HepG2 (cell line): ENCODE results near the gene TSACC. TPM values are rescaled to one million over a fixed set of nuclear protein-coding genes. Genes with fewer than 3 reads are reported as not detected.
"Not testable (repeated sequence)": the region's sequence is repeated elsewhere in the genome, so short reads cannot be mapped to it uniquely, and the experiment has no call there.

Experiments
- ATAC-seq: fragments of 200-7000 bp; cut with Tn5 transposase; 3 replicates; pipeline ENCODE4 v1.9.1; 2020; ENCODE audit warnings: mild to moderate bottlenecking, moderate library complexity
- BruUV-seq: library from RNA; stranded (reverse); fragments of 400-500 nt; replicated peaks from 2 replicates; lab custom pipeline; 2021; lab: Mats Ljungman, UMichigan
- CTCF ChIA-PET: fragments of 300-600 bp; formaldehyde crosslinking; extraction: SDS; loops from one replicate; lab custom pipeline; 2021; ENCODE audit warnings: low total read pairs, inconsistent platforms, low intra/inter-chr PET ratio; lab: Yijun Ruan, JAX
- POLR2A ChIA-PET: fragments of 350-600 bp; sonication (Branson Sonifier 250); formaldehyde crosslinking; loops from one replicate; lab custom pipeline; 2020; ENCODE audit warnings: antibody characterized with exemption, inconsistent platforms; lab: Yijun Ruan, JAX
- DNase-seq: peaks from one replicate; pipeline ENCODE4 v3.0.0-alpha.2; 2015; ENCODE audit warnings: low spot score
- FAIRE-seq: peaks from 3 replicates; lab custom pipeline; 2011; peaks lifted over from hg19 to GRCh38; lab: Jason Lieb, UNC
- H2AFZ ChIP-seq: one replicate; pipeline ENCODE4 v1.6.1; 2011; ENCODE audit warnings: low read length, inconsistent platforms
- H3K27ac ChIP-seq: fragments of 300-600 bp; 3 replicates; pipeline ENCODE4 v1.8.0; 2011; ENCODE audit warnings: mixed run types, mild to moderate bottlenecking, mixed read lengths, low read length, inconsistent platforms; ENCODE audit not compliant: insufficient read depth; ENCODE audit errors: extremely low read length
- H3K27me3 ChIP-seq, 2 experiments: fragments of 200-600 bp in 1 of 2; 2 replicates in 1 of 2; 3 replicates in 1 of 2; pipeline versions ENCODE4 v1.6.0 to v1.8.0; 2011; ENCODE audit warnings: low read length in 2 of 2, mild to moderate bottlenecking in 2 of 2, moderate library complexity in 2 of 2, inconsistent platforms in 1 of 2; ENCODE audit not compliant: insufficient read depth in 2 of 2, control insufficient read depth in 1 of 2
- H3K36me3 ChIP-seq, 2 experiments: fragments of 200-600 bp in 1 of 2; replicated peaks in 1 of 2; 2 replicates in 1 of 2; 3 replicates in 1 of 2; pipeline versions ENCODE4 v1.5.1 to v1.8.0; 2011; ENCODE audit warnings: low read length in 2 of 2, inconsistent platforms in 1 of 2; ENCODE audit not compliant: insufficient read depth in 2 of 2, control insufficient read depth in 1 of 2
- H3K4me1 ChIP-seq: 2 replicates; pipeline ENCODE4 v1.5.1; 2012; ENCODE audit warnings: low read length, inconsistent platforms; ENCODE audit not compliant: insufficient read depth
- H3K4me2 ChIP-seq: 2 replicates; pipeline ENCODE4 v1.6.0; 2011; ENCODE audit warnings: low read depth, low read length, inconsistent platforms
- H3K4me3 ChIP-seq, 3 experiments: fragments of 200-600 bp in 1 of 3; sonication (generic), shearing (Covaris generic) in 1 of 3; replicated peaks in 1 of 3; 2 replicates each; pipeline ENCODE4 v1.5.1; 2011 to 2016; ENCODE audit warnings: low read length in 3 of 3, inconsistent platforms in 2 of 3, low read depth in 2 of 3, mild to moderate bottlenecking in 2 of 3, control low read depth in 1 of 3, mixed read lengths in 1 of 3; ENCODE audit not compliant: insufficient read depth in 1 of 3
- H3K79me2 ChIP-seq: one replicate; pipeline ENCODE4 v1.6.1; 2011; ENCODE audit warnings: low read length, inconsistent platforms; ENCODE audit not compliant: insufficient read depth
- H3K9ac ChIP-seq: 2 replicates; pipeline ENCODE4 v1.6.0; 2011; ENCODE audit warnings: mild to moderate bottlenecking, low read depth, low read length, inconsistent platforms; ENCODE audit not compliant: insufficient read depth
- H3K9me3 ChIP-seq: 2 replicates; pipeline ENCODE4 v1.5.1; 2012; ENCODE audit warnings: mild to moderate bottlenecking, low read length
- H4K20me1 ChIP-seq: 2 replicates; pipeline ENCODE4 v1.6.0; 2011; ENCODE audit warnings: inconsistent platforms, mild to moderate bottlenecking, low read length, moderate library complexity; ENCODE audit not compliant: insufficient read depth
- BRD4 ChIP-seq: sonication (generic); formaldehyde crosslinking; IDR thresholded peaks from 2 replicates; pipeline ENCODE4 v1.4.0; 2020; ENCODE audit warnings: missing genetic modification reagents
- HES4 ChIP-seq: sonication (generic); formaldehyde crosslinking; IDR thresholded peaks from 2 replicates; pipeline ENCODE4 v1.9.0; 2021; ENCODE audit warnings: mild to moderate bottlenecking, missing genetic modification reagents, borderline replicate concordance
- KLF9 ChIP-seq: IDR thresholded peaks from 2 replicates; pipeline ENCODE4 v1.6.1; 2016; ENCODE audit warnings: low read depth
- MED1 ChIP-seq: sonication (generic); formaldehyde crosslinking; IDR thresholded peaks from 2 replicates; pipeline ENCODE4 v1.4.0; 2020; ENCODE audit warnings: missing genetic modification reagents
- MTERF4 ChIP-seq: sonication (generic); formaldehyde crosslinking; IDR thresholded peaks from 2 replicates; pipeline ENCODE4 v1.8.0; 2023; ENCODE audit warnings: mild to moderate bottlenecking, missing genetic modification reagents
- NR2F6 ChIP-seq, 2 experiments: IDR thresholded peaks; 2 replicates each; pipeline ENCODE4 v1.6.1; 2016; ENCODE audit warnings: antibody characterized with exemption in 1 of 2, mild to moderate bottlenecking in 1 of 2
- RARA ChIP-seq: IDR thresholded peaks from 2 replicates; pipeline ENCODE4 v1.6.1; 2016; ENCODE audit warnings: missing genetic modification reagents, missing compliant biosample characterization
- RCOR2 ChIP-seq: IDR thresholded peaks from 2 replicates; pipeline ENCODE4 v1.6.1; 2016; ENCODE audit warnings: missing biosample characterization, missing genetic modification reagents
- RXRA ChIP-seq: sonication (generic); formaldehyde crosslinking; IDR thresholded peaks from 2 replicates; pipeline ENCODE4 v1.5.1; 2020; ENCODE audit warnings: missing genetic modification reagents
- RXRB ChIP-seq: IDR thresholded peaks from 2 replicates; pipeline ENCODE4 v1.6.1; 2016; ENCODE audit warnings: borderline replicate concordance, missing genetic modification reagents, missing compliant biosample characterization
- ZBTB20 ChIP-seq: sonication (generic); formaldehyde crosslinking; IDR thresholded peaks from 2 replicates; pipeline ENCODE4 v1.8.1; 2023; ENCODE audit warnings: missing genetic modification reagents, low read depth, mild to moderate bottlenecking, borderline replicate concordance
- ZMYM3 ChIP-seq: sonication (generic); formaldehyde crosslinking; IDR thresholded peaks from 2 replicates; pipeline ENCODE4 v1.5.1; 2020; ENCODE audit warnings: mild to moderate bottlenecking, missing genetic modification reagents
- ZNF34 ChIP-seq: sonication (generic); formaldehyde crosslinking; IDR thresholded peaks from 2 replicates; pipeline ENCODE4 v1.4.0; 2020; ENCODE audit warnings: mild to moderate bottlenecking, missing genetic modification reagents, borderline replicate concordance
- ZNF512B ChIP-seq: sonication (generic); formaldehyde crosslinking; IDR thresholded peaks from 2 replicates; pipeline ENCODE4 v1.5.1; 2020; ENCODE audit warnings: missing genetic modification reagents, mild to moderate bottlenecking, borderline replicate concordance
- ZNF574 ChIP-seq: sonication (generic); formaldehyde crosslinking; IDR thresholded peaks from 2 replicates; pipeline ENCODE4 v1.4.0; 2020; ENCODE audit warnings: missing genetic modification reagents
- WGBS: methylation state at CpG from one replicate; pipeline ENCODE4 v1.1.6; 2017; ENCODE audit warnings: low lambda C conversion rate; 5-methylcytosine and 5-hydroxymethylcytosine counted together
- in situ Hi-C: cut with HindIII; loops from 2 replicates; pipeline ENCODE4 v1.10.0; 2017; ENCODE audit warnings: low pct_unique_long_range_greater_than_20kb; ENCODE audit not compliant: extremely low pct_ligation_motif_present
- intact Hi-C: fragments of 100-400 bp; cut with micrococcal nuclease; formaldehyde crosslinking; loops from one replicate; pipeline ENCODE4 v1.10.0; 2022; ENCODE audit not compliant: unreplicated experiment
- polyA plus RNA-seq, 8 experiments: library from polyadenylated mRNA; depleted of rRNA in 3 of 8; stranded (reverse) in 7 of 8; unstranded in 1 of 8; fragments of >200 nt; fragmentation: Illumina TruSeq in 4 of 8; extraction: Trizol in 4 of 8; gene quantifications; 2 replicates each; pipeline versions ENCODE4 v1.2.1 to v1.2.3, GENCODE V29; 2011 to 2016; ENCODE audit warnings: low read depth in 4 of 8, missing spikeins in 1 of 8, mixed read lengths in 1 of 8; ENCODE audit not compliant: insufficient read depth in 1 of 8
- total RNA-seq, 5 experiments: library from RNA; depleted of rRNA; stranded (reverse); fragments of >200 nt; fragmentation: Illumina TruSeq; extraction: Trizol; gene quantifications; 2 replicates each; pipeline ENCODE4 v1.2.3, GENCODE V29; 2016; ENCODE audit warnings: low read depth in 1 of 5

The TSACC gene
- total and polyA plus RNA-seq, 2 of the 13 experiments (the other 11 are each of a cell fraction or from before 2014, with no cell fraction given), result 1.5 to 2.6 TPM

- Histone ChIP-seq H3K4me3 (peak overlapping the region; percentile 70 to 91 (median 90)), H3K79me2 (peaks cover 39% of the 10 kb centered on the region), H3K9ac (peak overlapping the region; percentile 90), H3K4me2 (peak overlapping the region; percentile 98), H3K27ac (peak overlapping the region; percentile 98), H3K4me1 (peaks cover 88% of the 10 kb centered on the region)
- H2AFZ ChIP-seq; in situ Hi-C loops; H3K36me3 ChIP-seq; ATAC-seq; H4K20me1 ChIP-seq; H3K9me3 ChIP-seq; H3K27me3 ChIP-seq; DNase-seq; FAIRE-seq; TF ChIP-seq NR2F6 (IDR thresholded peaks at IDR 0.05): not testable (repeated sequence)
- ChIA-PET POLR2A (interaction anchor here (1.2 to 8.5 kb wide), 4 partner anchors 12 to 88 kb away, joined by 4 to 189 read pairs (median 6); partner anchors contain the start of genes CCT3, SMG5 and TSACC), CTCF (interaction anchor here (1.2 kb wide), 1 partner anchor 13 kb away, joined by 3 read pairs; no protein-coding TSS in a partner anchor)
- WGBS, result 4% methylated on average over 10 of the region's 10 CpGs
- intact Hi-C loops, result loop anchor here (5.0 kb wide), 1 partner anchor 32 kb away; the partner anchor contains the start of genes CCT3 and TSACC
- TSS peak; percentile 51 for BruUV-seq
- TF ChIP-seq KLF9 (CRISPR knock-in tag), result 0 out of 2 replicates have a peak, but pooled peaks have one; percentile 1
- 0 out of 2 replicates have a peak, but pooled peaks have one; percentile 32 for TF ChIP-seq BRD4
- peak; percentile 40; the same call in 1 of the 2 replicates for TF ChIP-seq ZBTB20 (CRISPR knock-in tag)
- TF ChIP-seq ZNF574 (CRISPR knock-in tag), result 0 out of 2 replicates have a peak, but pooled peaks have one; percentile 4
- TF ChIP-seq RXRA (CRISPR knock-in tag), result peak; percentile 74; the same call in 1 of the 2 replicates
- 0 out of 2 replicates have a peak, but pooled peaks have one; percentile 16 for TF ChIP-seq MED1
- TF ChIP-seq MTERF4, result 0 out of 2 replicates have a peak, but pooled peaks have one; percentile 23
- TF ChIP-seq HES4, result 0 out of 2 replicates have a peak, but pooled peaks have one; percentile 58
- 0 out of 2 replicates have a peak, but pooled peaks have one; percentile 40 for TF ChIP-seq RCOR2 (CRISPR knock-in tag)
- TF ChIP-seq ZNF512B (CRISPR knock-in tag), result 0 out of 2 replicates have a peak, but pooled peaks have one; percentile 4
- TF ChIP-seq ZMYM3 (CRISPR knock-in tag), result peak; percentile 16
- peak; percentile 47; the same call in 1 of the 2 replicates for TF ChIP-seq RARA (CRISPR knock-in tag)
- 0 out of 2 replicates have a peak, but pooled peaks have one; percentile 10 for TF ChIP-seq RXRB (CRISPR knock-in tag)
- TF ChIP-seq NR2F6 (CRISPR knock-in tag; IDR thresholded peaks at IDR 0.05), result peak; percentile 29; the same call in 1 of the 2 replicates
- 0 out of 2 replicates have a peak, but pooled peaks have one; percentile 59 for TF ChIP-seq ZNF34 (CRISPR knock-in tag)
These were observed 31.5 kb downstream of the TSACC start for GRCh38 chr1:156369685-156370286.
